ENCODE data around the gene CD247. TPM values are rescaled to one million over a fixed set of nuclear protein-coding genes. Genes with fewer than 3 reads are reported as not detected.

Gene CD247
- total and polyA plus RNA-seq, 9 of the 15 experiments (the other 6 are each of a cell fraction or from before 2014, with no cell fraction given), result 0.08 to 0.42 (median 0.28) TPM; not detected in 5

GRCh38 chr1:167563579-167564246 is 45.4 kb upstream of the CD247 start (continued):
- TF ChIP-seq ZC3H11A (IDR thresholded peaks at IDR 0.05; ENCODE audit: low read depth, low read length) (no peak), BHLHE40 (IDR thresholded peaks at IDR 0.05; ENCODE audit: low read length) (peak; percentile 10; the same call in 1 of the 2 replicates)

- no peaks in the 10 kb centered on the region for H3K27me3 ChIP-seq (ENCODE audit: control insufficient read depth in 2 of 2, insufficient read depth in 2 of 2, low read length in 2 of 2)
- BruUV-seq (replicated peaks), result no TSS peak
- no peak overlapping the region for H3K4me3 ChIP-seq
- 56% methylated on average over 1 of the region's 1 CpG for WGBS (ENCODE audit: insufficient coverage, low coverage, missing lambda C conversion rate)
- H3K27ac ChIP-seq (ENCODE audit: extremely low read depth, low read depth, low read length), result no peak overlapping the region
- H3K4me2 ChIP-seq (ENCODE audit: insufficient read depth, low read length), result no peak overlapping the region
- no peaks in the 10 kb centered on the region for H3K9me3 ChIP-seq (replicated peaks; ENCODE audit: control insufficient read depth, insufficient read depth, low read depth, low read length)
- no peak for ATAC-seq
- CTCF ChIA-PET (ENCODE audit: low intra/inter-chr PET ratio), result no interaction called here
- H3K36me3 ChIP-seq (ENCODE audit: control insufficient read depth, insufficient read depth, low read length), result no peaks in the 10 kb centered on the region
- in situ Hi-C loops (cut with MboI), result no loop called here
- peaks cover 10 to 25% of the 10 kb centered on the region in 2 experiments for H3K4me1 ChIP-seq (replicated peaks in 1 of 2; ENCODE audit: control insufficient read depth in 2 of 2, insufficient read depth in 2 of 2, low read length in 2 of 2)
- no peaks in the 10 kb centered on the region for H3K9me1 ChIP-seq (ENCODE audit: control insufficient read depth, insufficient read depth, low read length)
- POLR2A ChIA-PET, result interaction anchor here (1.9 to 4.6 kb wide), 4 partner anchors 9 to 76 kb away, joined by 6 to 42 read pairs (median 18); partner anchors contain the start of gene CREG1
- TF ChIP-seq ZBTB5 (IDR thresholded peaks at IDR 0.05) (no peak), IRF1 (CRISPR knock-in tag; IDR thresholded peaks at IDR 0.05; ENCODE audit: borderline replicate concordance) (no peak), TFE3 (CRISPR knock-in tag; IDR thresholded peaks at IDR 0.05) (no peak), SMAD2 (IDR thresholded peaks at IDR 0.05; ENCODE audit: low read depth, low read length) (no peak), ZNF79 (CRISPR knock-in tag; IDR thresholded peaks at IDR 0.05; ENCODE audit: low read depth) (no peak), ZNF175 (CRISPR knock-in tag; IDR thresholded peaks at IDR 0.05; ENCODE audit: low read depth) (no peak)
- no peak overlapping the region for H2AFZ ChIP-seq (ENCODE audit: low read depth, low read length)
- no peak for FAIRE-seq
- H4K20me1 ChIP-seq (replicated peaks; ENCODE audit: control insufficient read depth, insufficient read depth, low read length), result no peaks in the 10 kb centered on the region
- intact Hi-C loops (cut with micrococcal nuclease), result no loop called here
- no peak overlapping the region for H3K9ac ChIP-seq (ENCODE audit: insufficient read depth in 1 of 2, low read depth in 2 of 2, low read length in 2 of 2)
- no peaks in the 10 kb centered on the region for H3K79me2 ChIP-seq (ENCODE audit: control insufficient read depth, insufficient read depth, low read length)
- DNase-seq (ENCODE audit: extremely low read depth in 1 of 4, low spot score in 3 of 4), result no peak
Measured at GRCh38 chr1:167562702-167563101, 44.4 kb upstream of the CD247 start.
